ENCODE data around the gene CCDC57. TPM values are rescaled to one million over a fixed set of nuclear protein-coding genes. Genes with fewer than 3 reads are reported as not detected.

CCDC57 gene
- total RNA-seq, 1 donor from 2014 or later, result 10.8 TPM

DNA sequence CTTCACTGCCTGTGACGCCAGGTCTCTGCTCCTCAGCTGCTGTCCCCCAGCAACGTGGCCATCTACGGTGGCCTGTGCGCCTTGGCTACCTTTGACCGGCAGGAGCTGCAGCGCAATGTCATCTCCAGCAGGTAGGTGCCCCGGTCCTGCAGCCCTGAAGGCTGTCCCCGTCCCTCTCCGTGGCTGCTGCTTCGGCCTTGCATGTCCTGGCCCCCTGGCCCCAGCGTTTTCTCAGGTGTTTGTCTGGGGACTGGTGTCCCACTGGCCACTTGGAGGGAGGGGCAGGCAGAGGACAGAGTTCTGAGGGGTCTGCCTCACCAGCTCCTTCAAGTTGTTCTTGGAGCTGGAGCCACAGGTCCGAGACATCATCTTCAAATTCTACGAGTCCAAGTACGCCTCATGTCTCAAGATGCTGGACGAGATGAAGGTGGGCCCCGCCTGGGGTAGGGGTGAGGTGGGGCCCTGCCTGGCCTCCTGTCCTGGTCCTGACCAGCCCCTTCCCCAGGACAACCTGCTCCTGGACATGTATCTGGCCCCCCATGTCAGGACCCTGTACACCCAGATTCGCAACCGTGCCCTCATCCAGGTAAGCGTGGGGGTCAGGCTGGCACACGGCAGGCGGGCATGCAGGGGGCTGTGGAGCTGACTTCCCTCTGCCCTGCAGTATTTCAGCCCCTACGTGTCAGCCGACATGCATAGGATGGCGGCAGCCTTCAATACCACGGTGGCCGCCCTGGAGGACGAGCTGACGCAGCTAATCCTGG lies 156.5 kb downstream of the CCDC57 start:
- Histone ChIP-seq H3K36me3 (ENCODE audit: control insufficient read depth, insufficient read depth, low read length) (peaks cover 41% of the 10 kb centered on the region), H3K4me3 (ENCODE audit: low read depth, low read length) (no peak overlapping the region), H3K27me3 (ENCODE audit: control insufficient read depth, insufficient read depth, low read length) (no peaks in the 10 kb centered on the region)
- no peak for FAIRE-seq
- DNase-seq (ENCODE audit: low read depth), result no peak
- no peak for TF ChIP-seq CTCF (IDR thresholded peaks at IDR 0.05; ENCODE audit: insufficient read depth, low read length, severe bottlenecking)

DNA sequence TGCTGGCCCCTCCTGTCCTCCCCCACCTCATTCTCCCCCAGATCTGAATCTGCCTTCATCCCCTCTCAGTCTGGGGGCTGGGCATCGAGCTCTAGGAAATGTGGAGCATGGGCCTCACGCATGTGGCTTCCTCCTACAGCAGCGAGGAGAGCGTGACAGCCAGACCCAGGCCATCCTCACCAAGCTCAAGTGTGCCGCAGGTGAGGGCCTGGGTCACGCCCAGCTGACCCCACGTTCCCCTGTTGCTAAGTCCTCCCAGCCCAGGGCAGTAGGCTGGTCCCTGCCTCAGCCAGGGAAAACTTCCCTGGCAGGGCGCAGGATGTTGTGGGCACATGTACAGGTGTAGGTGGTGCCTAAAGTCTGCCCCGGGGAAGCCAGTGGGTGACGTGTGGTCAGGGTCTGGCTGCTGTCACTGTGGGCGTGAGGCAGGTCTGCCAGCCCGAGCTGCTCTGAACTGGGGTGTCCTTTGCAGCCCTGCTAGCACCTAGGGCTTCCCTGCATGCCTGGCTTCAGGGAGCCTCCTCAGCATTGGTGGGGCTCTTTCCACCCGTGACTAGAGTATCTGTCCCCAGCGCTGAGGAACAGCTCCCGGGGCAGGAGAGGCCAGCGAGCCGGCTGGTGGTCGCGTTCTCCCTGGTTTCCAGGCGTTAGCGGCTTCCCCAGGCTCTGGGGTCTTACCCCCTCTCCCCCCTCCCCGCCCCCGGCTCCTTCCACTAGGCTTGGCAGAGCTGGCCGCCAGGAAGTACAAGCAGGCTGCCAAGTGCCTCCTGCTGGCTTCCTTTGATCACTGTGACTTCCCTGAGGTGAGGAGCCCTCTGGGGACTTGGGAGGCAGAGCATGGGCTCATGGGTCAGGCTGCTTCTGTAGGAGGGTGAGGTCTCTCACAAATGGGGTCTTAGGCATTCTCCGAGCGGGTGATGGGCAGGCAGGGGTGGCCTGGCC lies 157.3 kb downstream of the CCDC57 start:
- H3K4me3 ChIP-seq (ENCODE audit: low read depth, low read length), result no peak overlapping the region
- H3K27me3 ChIP-seq (ENCODE audit: control insufficient read depth, insufficient read depth, low read length), result no peaks in the 10 kb centered on the region
- H3K36me3 ChIP-seq (ENCODE audit: control insufficient read depth, insufficient read depth, low read length), result peaks cover 39% of the 10 kb centered on the region
- no peak for TF ChIP-seq CTCF (IDR thresholded peaks at IDR 0.05; ENCODE audit: insufficient read depth, low read length, severe bottlenecking)
- FAIRE-seq, result no peak
- DNase-seq (ENCODE audit: low read depth), result no peak

DNA sequence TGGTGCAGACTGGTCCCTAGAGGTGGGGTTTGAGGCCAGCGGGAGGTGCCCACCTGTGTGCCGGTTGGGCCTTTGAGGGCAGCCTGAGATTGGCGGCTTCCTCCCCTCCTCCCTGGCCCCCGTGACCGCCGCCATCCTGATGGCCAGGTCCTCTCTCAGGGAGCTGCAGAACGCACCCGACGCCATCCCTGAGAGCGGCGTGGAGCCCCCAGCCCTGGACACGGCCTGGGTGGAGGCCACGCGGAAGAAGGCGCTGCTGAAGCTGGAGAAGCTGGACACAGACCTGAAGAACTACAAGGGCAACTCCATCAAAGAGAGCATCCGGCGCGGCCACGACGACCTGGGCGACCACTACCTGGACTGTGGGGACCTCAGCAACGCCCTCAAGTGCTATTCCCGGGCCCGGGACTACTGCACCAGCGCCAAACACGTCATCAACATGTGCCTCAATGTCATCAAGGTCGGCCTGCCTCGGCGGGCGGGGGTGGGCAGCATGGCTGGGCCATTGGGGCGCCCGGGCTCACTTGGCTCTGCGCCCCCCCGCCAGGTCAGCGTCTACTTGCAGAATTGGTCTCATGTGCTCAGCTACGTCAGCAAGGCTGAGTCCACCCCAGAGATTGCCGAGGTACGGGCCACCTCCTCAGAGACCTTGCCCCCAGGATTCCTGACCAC lies 158.2 kb downstream of the CCDC57 start:
- TF ChIP-seq CTCF (IDR thresholded peaks at IDR 0.05; ENCODE audit: insufficient read depth, low read length, severe bottlenecking), result no peak
- no peak overlapping the region for H3K4me3 ChIP-seq (ENCODE audit: low read depth, low read length)
- FAIRE-seq, result no peak
- peaks cover 38% of the 10 kb centered on the region for H3K36me3 ChIP-seq (ENCODE audit: control insufficient read depth, insufficient read depth, low read length)
- H3K27me3 ChIP-seq (ENCODE audit: control insufficient read depth, insufficient read depth, low read length), result no peaks in the 10 kb centered on the region
- DNase-seq (ENCODE audit: low read depth), result no peak

GRCh38 chr17:82053556-82054263 lies 158.9 kb downstream of the CCDC57 start:
- peaks cover 36% of the 10 kb centered on the region for H3K36me3 ChIP-seq (ENCODE audit: control insufficient read depth, insufficient read depth, low read length)
- H3K27me3 ChIP-seq (ENCODE audit: control insufficient read depth, insufficient read depth, low read length), result no peaks in the 10 kb centered on the region
- FAIRE-seq, result no peak
- no peak for DNase-seq (ENCODE audit: low read depth)
- no peak for TF ChIP-seq CTCF (IDR thresholded peaks at IDR 0.05; ENCODE audit: insufficient read depth, low read length, severe bottlenecking)
- H3K4me3 ChIP-seq (ENCODE audit: low read depth, low read length), result no peak overlapping the region

- TF ChIP-seq CTCF (IDR thresholded peaks at IDR 0.05; ENCODE audit: insufficient read depth, low read length, severe bottlenecking), result no peak
- Histone ChIP-seq H3K4me3 (ENCODE audit: low read depth, low read length) (no peak overlapping the region), H3K27me3 (ENCODE audit: control insufficient read depth, insufficient read depth, low read length) (no peaks in the 10 kb centered on the region), H3K36me3 (ENCODE audit: control insufficient read depth, insufficient read depth, low read length) (peaks cover 37% of the 10 kb centered on the region)
- no peak for FAIRE-seq
- DNase-seq (ENCODE audit: low read depth), result no peak
Measured at GRCh38 chr17:82053130-82053529, 159.5 kb downstream of the CCDC57 start.

All from bronchial epithelial cell (primary cell).